CD4-positive, alpha-beta T cell treated with Interleukin-21 for 1 hour (primary cell): Measurements from ENCODE around the gene DCHS1.

Experiments used
- DNase-seq: peaks from one replicate; pipeline ENCODE4 v3.0.0-alpha.2; 2020

The DCHS1 gene

GRCh38 chr11:6646918-6647679 is 8.5 kb downstream of the DCHS1 start:
- peak; percentile 42 for DNase-seq

DNA sequence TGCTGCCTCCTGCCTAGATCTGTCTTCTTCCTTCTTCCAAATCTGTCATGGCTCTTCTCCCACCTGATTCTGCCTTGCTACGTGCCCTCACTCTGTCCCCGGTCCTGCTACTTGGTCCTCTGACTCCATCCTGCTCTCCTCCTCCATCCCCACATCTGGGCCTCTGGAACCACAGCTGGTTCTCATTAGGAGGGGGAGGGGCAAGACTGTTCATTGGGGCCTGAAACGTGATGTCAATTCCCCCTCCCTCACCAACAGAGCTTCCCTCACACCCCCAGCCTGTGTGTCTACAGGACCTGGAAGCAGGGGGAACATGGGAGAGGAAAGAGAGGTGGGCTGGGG is 9.1 kb downstream of the DCHS1 start:
- DNase-seq: no peak

- DNase-seq: no peak
Observed at GRCh38 chr11:6646071-6646470, 9.5 kb downstream of the DCHS1 start.

DNA sequence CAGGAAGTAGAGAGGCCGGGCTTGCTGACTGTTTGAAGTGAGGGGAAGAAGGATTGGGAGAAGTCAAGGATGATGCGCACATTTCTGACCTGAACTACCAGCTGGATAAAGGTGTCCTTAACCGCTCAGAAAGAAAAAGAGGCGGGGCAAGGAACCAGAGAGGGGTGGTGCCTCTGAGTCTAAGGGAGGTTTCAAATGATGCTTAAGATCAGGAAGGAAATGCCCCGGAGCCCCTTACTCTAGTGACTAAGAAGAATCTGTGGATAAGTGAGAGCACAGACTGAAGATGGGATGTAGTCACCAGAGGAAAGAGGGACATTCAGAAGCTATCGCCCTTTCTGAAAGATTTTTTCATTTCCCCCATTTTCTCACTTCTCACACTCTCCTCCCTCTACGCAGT is 12.7 kb downstream of the DCHS1 start:
- DNase-seq: no peak

DNA sequence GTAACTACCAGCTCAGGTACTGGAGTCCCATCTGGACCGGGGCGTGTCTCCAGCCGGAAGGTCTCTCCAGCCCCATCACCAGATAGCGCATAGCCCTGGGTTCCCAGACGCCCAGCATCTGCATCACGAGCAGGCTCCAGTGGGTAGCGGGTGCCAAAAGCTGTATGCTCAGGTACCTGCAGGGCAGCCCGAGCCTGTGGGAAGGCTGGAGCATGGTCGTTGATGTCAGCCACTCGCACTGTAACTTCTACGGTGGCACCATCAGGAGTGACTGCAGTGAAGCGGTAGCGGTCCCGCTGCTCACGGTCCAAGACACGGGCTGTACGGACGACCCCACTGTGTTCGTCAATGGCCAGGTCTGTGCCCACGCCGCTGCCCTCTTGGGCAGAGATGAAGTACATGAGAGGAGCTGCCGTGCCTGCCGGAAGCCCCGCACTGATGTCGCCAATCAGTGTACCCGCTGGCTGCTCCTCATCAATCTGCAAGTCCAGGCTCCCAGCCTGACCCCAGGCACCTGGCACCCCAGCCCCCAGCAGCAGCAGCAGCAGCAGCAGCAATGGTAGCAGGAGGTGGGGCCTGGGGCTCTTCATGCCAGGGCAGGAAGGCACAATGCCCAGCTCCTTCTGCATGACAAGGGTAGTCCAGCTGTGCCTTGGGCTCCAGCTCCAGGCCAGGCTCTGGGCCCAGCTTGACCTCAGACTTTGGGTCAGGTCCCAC is 14.5 kb downstream of the DCHS1 start:
- DNase-seq: no peak

GRCh38 chr11:6640036-6640984 is 15.3 kb downstream of the DCHS1 start:
- DNase-seq: no peak

GRCh38 chr11:6638429-6638828 is 17.2 kb downstream of the DCHS1 start:
- no peak for DNase-seq

DNA sequence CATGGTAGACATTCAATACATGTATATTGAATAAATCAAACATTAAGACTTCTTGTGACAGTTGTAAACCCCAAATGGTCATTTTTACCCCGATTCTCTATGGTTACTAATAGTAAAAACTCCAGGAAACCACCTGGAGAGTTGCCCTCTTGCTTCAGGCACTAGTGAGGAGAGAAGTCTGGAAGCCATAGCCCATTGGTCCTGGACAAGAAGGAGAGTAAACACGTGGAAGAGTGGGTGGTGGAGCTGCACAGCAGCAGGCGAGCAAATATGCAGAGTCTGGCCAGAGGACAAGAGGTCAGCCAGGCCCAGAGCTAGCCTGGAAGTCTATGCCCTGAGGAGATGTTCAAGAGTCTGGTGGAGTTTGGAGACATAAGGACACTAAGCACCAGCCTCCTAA is 17.7 kb downstream of the DCHS1 start:
- no peak for DNase-seq

- no peak for DNase-seq
Observed at GRCh38 chr11:6636480-6636879, 19.1 kb downstream of the DCHS1 start.

- DNase-seq: no peak
Observed at GRCh38 chr11:6635082-6635932, 20.3 kb downstream of the DCHS1 start.

DNA sequence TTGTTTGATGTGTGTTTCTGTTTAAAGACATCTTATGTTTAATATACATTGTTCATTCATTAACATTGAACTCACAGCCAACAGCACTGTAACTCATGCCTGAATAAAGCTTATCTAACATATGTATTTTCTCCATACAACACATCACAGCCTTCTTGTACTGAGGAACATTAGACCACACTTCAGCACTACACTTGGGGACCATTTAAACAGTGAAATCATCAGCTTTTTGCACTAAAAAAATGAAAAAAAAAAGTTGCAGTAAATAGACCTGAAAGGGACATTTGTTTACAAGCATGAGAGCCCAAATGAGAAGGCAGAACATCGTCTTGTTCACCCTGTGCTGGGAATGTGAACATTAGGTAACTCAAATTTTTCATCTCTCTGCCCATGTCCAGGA is 21.1 kb downstream of the DCHS1 start:
- DNase-seq: no peak

- DNase-seq: no peak
Observed at GRCh38 chr11:6633422-6634408, 21.9 kb downstream of the DCHS1 start.

GRCh38 chr11:6632116-6633073 is 23.2 kb downstream of the DCHS1 start:
- no peak for DNase-seq

- DNase-seq: no peak
Observed at GRCh38 chr11:6631361-6631890, 24.2 kb downstream of the DCHS1 start.

GRCh38 chr11:6630632-6631291 is 24.8 kb downstream of the DCHS1 start:
- DNase-seq: no peak

DNA sequence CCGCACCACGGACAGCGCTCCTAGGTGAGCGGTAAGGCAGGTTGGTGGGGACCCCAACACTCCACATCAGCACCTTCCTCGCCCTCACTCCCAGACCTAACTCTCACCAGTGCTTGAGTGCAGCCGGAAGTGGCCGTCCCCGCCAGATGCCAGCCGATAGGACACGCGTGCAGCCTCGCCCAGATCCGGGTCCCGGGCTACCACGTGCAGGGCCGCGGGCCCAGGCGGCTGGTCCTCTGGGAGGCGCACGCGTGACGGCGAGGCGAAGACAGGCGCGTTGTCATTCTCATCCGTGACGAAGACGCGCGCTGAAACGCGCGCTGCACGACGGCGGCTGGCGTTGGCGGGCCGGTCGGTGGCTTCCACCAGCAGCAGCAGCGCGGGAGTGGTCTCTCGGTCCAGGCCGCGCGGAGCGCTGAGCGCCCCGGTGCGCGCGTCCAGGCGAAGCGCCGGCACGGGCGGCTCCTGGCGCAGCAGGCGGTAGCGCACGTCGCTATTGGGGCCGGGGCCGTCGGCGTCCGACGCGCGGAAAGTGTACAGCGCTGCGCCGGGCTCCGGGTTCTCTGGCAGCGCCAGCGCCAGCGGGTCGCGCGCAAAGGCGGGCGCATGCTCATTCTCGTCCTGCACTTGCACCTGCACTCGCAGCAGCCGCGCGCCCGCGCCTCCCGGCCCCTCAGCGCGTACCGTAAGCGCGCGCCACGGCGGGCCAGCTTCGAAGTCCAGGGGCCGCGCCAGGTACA is 25.5 kb downstream of the DCHS1 start:
- DNase-seq: no peak

DNA sequence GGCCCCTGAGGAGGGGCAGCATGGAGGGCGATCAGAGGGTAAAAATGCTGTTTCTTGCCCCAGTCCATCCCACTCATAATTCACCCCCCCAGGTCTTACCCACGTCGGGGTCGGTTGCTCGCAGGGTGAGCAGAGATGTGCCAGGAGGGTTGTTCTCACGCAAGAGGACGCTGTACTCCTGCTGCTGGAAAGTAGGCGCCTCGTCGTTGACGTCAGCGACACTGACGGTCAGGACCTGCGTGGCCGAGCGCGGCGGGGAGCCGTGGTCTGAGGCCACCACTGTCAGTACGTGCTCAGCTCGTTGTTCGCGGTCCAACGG is 26.1 kb downstream of the DCHS1 start:
- DNase-seq: no peak

GRCh38 chr11:6628526-6628925 is 27.1 kb downstream of the DCHS1 start:
- no peak for DNase-seq
